UCSD-AML1 (cell line): ENCODE results near the gene KDSR.
"Not testable (repeated sequence)": the region's sequence is repeated elsewhere in the genome, so short reads cannot be mapped to it uniquely, and the experiment has no call there.

Experiments
- DNase-seq: peaks from one replicate; lab custom pipeline; 2025; ENCODE audit not compliant: unreplicated experiment; lab: John Stamatoyannopoulos, UW

The KDSR gene

DNA sequence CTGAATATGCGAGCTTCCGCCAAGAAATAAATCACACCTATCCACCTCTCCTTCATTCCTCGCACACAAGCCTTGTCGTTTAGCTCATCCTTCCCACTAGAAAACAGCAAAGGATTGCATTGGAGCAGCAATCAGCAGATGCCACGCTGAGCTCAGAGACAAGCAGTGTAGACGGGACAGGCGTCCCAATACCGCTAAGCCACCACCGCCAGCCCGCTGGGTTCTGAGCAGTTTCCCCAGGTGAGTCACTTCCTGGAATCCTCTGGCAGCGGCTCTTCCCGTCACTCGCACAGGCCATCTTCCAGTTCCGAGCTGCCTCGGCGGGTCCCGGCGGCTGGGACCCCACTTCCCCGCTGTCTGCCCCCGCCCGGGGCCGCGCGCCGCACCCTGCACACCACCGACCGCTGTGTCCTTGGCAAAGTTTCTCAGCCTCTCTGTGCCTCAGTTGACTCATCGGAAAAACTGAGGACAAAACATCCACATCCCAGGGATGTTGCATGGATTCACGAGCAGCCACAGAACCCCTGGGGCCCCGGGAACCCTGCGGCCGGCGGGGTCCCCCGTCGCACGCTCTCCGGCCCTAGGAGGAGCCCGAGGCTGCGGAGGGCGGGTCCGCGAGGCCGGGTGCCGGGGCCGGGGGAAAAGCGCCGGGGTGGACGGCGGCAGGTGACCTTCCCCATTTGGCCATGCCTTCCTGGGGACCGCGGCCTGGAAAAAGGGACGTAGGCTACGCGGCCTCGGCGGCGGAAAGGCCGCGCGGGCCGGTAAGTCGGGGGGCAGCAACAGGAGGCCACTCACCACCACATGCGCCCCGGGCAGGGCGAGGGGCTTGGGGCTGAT is 573 bp downstream of the KDSR start:
- DNase-seq, result peak; percentile 51

DNA sequence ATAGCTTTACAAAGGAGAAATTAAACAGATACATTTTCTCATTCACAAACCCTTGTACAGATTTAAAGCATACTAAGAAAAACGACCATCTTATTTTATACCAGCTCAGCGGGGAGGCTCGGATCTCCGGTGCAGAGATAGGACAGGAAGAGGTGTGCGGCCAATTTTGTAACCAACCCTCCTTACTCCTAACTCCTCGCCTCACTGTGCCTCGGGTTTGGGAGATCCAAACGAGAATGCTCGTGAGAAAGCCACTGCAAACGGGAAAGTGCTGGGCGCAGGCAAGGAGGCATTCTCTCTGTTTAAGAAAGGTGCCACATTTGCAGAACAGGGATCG is 1.2 kb downstream of the KDSR start:
- DNase-seq, result peak; percentile 28

DNA sequence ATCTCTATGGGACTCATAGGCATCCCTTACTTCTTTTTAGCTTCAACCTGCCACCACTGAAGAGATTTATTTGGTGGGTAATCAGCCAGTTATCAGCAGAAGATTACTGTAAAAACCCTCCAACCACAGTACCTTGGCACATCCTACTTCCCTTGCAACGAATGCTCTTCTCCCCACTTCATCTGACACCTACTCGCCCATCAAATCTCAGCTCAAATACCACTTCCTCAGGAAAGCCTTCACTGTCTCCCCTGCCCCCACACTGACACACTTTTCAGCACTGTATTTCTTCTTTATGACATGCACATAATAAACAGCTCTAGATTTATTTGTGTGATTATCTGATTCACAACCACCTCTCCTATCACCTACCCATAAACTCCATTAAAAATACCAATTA is 3.1 kb downstream of the KDSR start:
- no peak for DNase-seq

DNA sequence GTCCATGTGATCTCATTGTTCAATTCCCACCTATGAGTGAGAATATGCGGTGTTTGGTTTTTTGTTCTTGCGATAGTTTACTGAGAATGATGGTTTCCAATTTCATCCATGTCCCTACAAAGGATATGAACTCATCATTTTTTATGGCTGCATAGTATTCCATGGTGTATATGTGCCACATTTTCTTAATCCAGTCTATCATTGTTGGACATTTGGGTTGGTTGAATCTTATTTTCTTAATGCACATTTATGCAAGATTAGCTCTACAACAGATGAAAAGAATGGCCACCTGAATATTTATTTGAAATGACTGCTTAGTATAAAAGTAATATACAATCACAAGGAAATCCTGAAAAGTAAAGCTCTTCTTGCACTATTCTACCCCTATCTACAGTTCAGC is 3.6 kb downstream of the KDSR start:
- DNase-seq, result not testable (repeated sequence)

DNA sequence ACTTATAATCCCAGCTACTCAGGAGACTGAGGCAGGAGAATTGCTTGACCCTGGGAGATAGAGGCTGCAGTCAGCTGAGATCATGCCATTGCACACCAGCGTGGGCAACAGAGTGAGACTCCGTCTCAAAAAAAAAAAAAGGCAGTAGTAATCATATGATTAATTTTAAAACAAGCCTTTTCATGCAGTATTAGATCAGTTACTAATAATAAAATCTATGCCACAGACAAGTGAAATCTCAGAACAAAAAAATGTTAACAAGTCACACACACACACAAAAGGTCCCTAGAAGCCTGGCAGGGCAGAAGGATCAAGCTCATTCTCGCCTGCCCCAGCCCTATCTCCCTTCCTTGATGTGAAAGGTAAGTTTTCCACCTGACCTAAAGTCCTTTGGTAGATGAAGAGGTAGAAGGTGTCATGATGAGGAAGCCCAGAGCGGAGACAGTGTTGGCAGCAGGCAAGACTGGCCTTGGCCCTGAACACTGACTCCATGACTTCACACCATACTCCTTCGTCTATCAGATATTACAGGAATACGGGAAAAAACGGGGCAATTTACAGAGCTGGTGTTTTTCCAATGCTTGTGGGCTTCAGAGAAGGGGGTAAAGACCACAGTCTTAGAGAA is 10.6 kb downstream of the KDSR start:
- no peak for DNase-seq

DNA sequence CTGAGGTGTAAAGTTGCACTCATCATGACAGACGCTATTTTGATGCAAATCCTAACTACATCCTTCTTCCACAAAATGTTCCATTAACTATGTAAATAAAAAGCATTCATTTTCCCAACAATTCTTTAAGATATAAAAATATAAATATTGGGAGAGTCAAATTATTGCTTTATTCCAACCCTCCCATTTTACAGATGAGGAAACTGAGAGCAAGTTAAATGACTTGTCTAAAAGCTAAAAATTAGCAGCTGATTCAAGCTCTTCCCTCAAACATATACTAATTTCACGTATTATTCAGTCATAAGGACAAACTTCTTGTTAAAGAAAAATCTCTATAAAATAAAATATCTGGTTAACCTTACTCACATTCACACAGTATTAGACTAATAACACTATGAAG is 16.8 kb downstream of the KDSR start:
- DNase-seq, result no peak

DNA sequence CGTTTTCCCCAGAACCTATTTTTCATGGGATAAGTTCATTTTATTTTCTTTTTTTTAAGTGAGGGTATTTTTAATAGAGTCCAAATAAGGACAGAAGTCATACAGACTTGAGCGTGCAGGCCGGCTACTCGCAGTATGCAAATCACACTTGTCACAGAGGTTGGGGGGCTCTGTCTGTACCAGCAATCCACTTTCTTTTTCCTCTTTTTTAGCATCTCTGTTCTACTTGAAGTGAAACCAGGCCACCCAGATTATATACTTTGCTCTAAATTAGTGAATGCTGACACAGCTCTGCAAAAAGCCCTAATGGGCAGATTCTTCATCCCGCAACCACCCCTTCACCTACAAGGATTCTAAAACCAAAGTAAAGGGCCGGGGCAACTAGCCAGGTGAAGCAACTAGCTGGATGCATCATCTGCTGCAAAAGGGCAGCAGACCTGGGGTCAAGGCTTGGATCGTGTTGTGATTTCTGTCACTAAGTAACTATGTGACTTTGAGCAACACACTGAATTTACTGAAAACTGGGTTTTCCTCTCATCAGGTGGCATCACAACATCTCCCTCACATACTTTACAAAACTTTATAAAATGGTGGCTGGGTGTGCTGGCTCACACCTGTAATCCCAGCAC is 18.4 kb downstream of the KDSR start:
- DNase-seq, result no peak

DNA sequence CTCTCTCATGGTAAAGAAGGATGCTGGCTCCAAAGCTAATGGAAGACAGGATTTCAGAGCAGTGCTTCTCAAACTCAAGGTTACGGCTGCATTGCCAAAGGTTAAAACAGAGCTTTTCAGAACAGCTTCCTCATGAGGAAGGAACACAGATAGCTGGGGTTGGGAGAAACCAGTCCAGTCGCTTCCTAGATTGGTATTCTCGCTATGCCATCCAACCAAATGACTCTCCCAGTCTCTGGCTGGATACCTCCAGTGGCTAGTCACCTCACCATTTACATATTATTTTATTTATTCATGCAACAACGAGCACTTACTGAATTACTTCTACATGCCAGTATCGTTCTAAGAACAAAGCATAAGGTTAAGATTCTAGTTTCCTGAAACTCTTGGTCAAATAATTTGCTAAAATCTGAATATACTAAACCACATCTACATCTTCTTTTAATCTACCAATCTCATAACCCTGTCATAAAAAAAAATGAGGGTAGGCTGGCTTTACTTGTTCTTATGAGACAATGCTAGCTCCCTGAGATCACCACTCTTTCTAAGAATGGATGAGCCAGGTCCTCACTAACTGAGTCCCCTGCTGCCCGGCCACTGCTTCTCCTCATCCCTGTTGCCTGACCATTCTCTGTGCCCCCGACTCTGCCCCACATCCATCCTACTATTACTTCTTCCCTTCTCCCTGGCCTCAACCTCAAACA is 20.4 kb downstream of the KDSR start:
- no peak for DNase-seq

DNA sequence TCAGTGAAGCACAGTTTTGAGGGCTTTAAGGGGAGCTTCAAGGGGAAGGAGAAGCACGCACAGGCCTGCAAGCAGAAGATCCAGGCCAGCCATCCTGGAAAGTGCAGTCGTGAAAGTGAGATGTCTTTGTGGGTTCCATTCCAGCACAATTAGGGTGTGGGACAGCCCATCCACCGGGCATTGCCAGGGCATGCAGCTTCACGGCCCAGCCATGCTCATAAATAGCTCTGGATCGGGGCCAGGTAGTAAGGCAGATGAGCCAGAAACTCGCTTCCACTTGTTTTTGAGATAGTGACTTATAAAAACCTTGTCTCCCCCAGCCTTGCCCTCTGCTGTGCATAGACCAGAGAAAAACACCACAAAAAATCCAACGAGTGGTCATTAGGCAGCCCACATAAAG is 21.0 kb downstream of the KDSR start:
- no peak for DNase-seq

DNA sequence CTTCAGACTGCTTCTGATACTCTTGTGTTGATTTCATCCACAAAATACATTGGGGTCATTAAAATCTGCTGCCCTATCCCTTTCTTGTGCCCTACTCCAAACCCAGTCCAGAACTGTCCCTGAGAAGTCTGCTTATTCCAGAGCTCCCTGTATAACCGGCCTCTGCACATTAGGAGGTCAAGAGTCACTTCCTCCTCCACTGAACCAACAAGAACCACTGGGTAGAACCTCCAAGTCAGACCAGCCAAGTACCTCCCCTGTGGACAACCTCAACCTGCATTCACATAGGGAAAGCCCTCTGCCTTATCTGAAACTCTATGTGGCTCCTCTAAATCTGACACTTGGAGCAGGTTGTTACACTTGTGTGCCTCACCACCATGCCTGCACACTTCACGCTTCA is 22.1 kb downstream of the KDSR start:
- DNase-seq, result no peak

DNA sequence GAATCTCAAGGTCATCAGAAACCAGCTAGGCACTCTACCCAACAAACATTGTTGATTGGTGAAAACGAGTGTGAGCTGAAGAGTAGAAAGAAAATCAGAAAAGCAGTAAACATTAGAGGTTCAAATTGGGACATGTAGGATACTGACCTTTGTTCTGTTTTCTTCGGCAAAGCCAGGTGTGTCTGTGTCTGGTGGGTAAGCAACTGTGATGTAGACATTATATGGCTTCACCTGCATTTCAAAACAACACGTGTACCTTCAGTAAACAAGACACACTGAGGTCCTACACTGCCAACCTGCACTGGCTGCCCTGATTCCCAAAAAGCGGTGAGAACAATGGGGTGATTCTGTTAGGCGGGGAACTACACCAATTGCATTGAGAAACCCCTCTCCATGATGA is 22.7 kb downstream of the KDSR start:
- no peak for DNase-seq

DNA sequence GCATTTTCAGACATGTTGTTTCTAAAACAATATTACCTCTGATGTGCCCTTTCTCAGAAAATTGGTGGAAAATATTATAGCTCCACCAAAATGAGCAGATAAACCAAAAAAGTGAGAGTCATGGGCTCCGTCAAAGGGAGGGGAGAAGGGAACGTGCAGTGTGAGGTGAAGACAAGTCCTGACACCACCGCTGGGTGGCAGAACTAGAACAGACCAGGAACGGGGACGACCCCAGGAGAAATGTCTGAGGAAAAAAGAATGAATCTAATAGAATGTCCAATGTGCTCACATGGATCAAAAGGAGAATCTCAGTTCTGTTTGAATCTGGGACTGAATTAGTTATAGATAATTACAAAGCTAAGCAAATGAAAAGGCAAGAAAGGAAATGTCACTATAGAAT is 24.8 kb downstream of the KDSR start:
- peak; percentile 11 for DNase-seq

DNA sequence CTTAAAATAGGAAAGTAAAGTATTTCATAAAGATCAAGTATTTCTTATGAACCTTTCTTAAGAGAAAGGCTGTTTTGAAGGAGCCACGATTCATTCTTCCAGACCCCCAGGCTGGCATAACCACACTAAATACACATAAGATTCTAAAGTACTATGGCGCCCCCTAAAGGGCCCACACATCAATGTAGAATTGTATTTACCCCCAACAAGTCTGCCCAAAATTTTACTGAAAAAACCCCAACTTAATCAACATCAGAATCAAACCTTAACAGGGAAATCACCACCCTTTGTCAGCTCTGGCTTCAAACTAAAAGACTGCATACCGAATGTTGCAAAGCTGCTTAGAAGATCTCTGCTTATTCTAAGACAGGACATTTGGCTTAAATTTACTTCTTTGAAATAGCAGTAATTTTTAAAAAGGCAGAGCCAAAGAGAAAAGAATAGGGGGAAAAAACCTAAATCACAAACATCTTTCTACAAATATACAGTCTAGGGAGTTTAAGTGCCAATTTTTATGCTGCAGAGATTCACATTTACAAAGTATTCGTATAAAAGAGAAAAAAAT is 27.0 kb downstream of the KDSR start:
- peak; percentile 13 for DNase-seq

DNA sequence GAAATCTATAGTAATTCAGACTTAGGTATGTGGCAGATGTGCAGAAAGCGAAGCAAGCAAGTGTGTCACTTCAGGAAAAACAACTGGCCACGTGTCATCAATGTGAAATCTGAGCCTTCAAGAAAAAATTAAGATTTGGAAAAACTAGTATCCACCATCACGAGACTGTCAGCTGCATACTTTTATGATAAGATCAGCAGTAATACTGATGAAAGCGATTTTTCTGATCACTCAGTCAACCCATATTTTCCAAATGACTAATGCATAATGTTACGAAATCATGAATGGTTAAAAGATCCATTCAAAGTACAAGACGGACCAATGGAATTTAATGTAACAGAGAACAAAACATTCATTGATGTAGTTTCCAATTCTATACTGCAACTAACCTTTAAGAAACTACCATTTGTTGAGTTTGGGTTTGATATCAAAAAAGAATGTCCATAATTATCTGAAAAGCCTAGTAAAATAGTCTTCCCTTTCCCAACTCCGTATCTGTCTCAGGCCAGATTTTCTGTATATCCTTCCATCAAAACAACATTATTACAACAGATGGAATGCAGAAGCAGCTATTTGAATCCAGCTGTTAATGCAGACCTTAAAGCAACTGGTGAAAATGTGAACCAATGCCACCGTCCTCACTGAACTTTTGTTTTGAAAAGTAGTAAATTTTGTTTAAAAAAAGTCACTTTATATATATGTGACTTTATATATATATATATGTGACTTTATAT is 30.5 kb downstream of the KDSR start:
- no peak for DNase-seq

DNA sequence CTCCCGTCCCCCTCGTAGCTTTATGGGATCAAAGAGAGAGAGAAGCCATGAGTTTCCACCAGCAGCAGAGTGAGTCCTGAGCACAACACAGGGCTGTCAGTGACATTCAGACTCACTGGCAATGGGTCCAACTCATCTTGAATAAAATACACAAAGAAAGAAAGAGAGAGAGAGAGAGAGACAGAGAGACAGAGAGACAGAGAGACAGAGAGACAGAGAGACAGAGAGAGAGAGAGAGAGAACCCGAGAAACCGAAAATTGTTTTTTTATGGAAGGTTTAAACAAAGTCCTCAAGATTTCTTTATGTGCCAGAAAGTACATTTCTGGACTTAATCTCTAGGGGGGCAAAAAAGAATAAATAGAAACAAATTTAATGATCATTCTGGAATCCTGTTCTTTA is 35.9 kb downstream of the KDSR start:
- no peak for DNase-seq

DNA sequence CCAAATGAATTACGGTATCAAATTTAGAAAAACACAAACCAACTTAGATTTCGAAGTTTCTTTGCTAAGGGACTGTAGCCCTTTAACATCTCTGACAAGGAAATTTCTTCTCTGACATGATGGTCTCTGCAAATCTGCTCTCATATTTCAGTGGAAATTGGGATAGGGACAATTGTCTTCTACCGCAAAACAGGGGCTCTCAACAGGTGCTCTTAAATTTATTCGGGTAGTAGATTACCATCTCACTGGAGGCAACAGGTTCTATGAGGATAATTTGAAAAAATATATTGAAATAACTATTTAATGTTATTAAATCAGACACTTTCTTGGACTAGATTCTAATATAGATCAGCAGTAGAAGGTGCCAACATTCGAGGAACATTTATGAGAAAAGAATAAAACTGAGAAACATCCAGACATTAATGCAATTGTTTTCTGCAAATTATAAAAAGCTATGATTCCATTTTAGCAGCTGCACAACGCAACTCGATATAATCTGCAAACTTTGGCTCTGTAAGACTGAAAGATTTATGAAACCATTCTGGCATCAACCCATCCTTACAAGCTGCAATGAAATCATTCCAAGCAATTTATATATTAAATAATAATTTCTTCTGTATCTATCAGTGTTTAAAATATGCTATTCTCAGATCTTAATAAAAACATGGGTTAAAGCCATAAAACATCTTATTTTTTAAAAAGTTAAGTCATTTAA is 37.4 kb downstream of the KDSR start:
- no peak for DNase-seq

DNA sequence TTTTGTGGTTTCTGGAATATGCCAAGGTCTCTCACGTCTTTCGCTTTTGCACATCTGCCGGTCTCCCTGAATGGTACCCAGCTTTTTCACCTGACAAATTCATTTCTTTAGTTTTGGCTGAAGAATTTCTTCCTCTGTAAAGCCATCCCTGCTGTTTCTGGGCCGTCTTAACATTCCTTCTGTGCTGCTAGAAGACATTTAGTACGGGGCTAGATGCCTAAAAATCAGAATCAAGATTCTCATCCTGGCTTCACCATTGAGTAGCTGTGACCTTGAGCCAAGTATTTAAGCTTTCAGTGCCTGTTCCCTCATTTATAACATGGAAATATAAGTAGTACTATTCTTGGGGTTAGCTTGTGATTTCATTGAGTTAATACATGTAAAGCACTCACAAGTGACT is 41.0 kb downstream of the KDSR start:
- DNase-seq, result no peak

DNA sequence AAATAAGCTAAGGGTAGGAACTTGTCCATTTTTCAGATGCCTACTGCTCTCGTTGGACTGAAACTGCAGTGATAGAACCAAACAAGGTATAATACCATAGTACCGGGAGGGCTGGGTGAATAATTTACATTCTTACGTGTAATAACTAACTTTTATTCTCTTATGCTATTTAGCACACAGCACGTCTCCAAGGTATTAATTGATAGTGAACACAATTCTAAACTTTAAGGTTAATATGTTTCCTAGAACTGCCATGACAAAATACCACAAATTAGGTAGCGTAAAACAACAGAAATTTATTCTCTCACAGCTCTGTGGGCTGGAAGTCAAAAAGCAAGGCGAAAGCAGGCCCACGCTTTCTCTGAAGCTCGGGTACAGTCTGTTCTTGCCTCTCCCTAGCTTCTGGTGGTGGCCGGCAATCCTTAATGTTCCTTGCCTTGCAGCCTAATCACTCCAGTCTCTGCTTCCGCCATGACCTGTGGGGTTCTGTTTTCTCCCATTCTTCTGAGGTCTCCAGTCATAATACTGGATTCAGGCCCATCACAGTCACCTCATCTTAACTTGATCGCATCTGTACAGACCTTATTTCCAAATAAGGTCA is 41.8 kb downstream of the KDSR start:
- no peak for DNase-seq

DNA sequence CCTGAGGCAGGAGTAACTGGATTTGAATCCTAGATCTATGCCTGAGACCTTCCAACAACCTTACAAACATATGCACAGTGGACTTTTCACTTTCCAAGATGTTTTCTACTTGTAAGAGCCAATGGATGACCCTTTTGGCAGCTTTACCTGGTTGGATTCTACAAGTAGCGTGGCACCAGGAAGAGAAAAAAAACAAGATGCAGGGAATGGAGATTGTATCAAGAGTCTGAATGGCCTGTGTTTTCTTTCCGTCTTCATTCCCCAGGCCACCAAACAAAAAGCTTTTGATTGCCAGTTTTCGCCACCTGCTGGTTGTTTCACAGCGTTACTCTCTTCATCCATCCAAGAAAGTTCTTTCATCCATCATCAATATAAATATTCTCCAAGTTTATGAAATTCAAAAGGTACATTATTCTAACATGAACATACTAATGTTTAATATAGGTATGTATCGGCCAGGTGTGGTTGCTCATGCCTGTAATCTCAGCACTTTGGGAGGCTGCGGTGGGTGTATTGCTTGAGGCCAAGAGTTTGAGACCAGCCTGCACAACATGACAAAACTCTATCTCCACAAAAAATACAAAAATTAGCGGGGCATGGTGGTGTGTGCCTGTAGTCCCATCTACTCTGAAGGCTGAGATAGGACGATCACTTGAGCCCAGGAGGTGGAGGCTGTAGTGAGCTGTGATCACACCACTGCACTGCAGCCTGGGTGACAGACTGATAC is 43.9 kb downstream of the KDSR start:
- peak; percentile 32 for DNase-seq
